ENCODE results near the gene TRAF2.

The TRAF2 gene

DNA sequence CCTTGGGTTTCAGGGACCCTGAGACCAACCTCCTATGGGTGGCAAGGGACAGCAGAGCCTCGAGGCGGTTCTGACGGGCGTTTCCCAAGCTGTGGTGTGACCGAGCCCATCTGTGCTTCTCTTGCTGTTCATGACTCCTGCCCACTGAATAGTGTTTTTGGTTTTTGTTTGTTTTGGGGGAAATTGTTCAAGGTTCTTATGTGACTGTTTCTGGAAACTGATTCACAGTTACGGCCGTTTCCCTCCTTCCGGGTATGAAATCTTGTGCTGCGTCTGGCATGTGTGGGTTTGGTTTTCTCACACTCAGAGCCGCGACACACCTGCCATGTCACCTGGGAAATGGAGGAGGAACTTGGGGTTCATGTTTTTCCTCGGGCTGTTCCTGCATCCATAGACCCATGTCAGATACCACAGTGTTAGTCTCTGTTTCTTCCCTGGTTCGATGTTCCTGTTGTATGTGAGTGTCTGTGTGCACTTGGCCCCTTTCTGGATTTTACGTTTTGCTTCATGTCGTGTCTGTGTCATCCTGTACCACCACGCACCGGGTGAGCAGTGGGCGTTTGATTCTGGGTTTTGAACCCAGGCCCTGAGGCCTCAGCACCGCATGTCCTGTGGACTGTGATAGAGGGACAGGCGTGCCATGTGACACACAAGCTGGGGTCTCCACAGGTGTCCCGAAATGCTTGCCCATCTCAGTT, 29.5 kb downstream of the TRAF2 start:
- no peak overlapping the region for H3K4me3 Mint-ChIP-seq
- no peak for DNase-seq
- H3K9me3 Mint-ChIP-seq, result no peaks in the 10 kb centered on the region
- H3K36me3 Mint-ChIP-seq, result peaks cover 46 to 54% of the 10 kb centered on the region in 2 donors
- no peak for ATAC-seq (replicated peaks)
- H3K27ac Mint-ChIP-seq, result peak overlapping the region; percentile 65
- no peaks in the 10 kb centered on the region for H3K27me3 Mint-ChIP-seq
- peaks cover 1 to 5% of the 10 kb centered on the region in 2 donors for H3K4me1 Mint-ChIP-seq

- Mint-ChIP-seq H3K4me1 (peaks cover 0 to 4% of the 10 kb centered on the region in 2 donors), H3K36me3 (peaks cover 45 to 53% of the 10 kb centered on the region in 2 donors), H3K4me3 (no peak overlapping the region), H3K27me3 (no peaks in the 10 kb centered on the region), H3K9me3 (no peaks in the 10 kb centered on the region), H3K27ac (peak overlapping the region; percentile 65)
- DNase-seq (no peak), ATAC-seq (replicated peaks) (no peak)
Observed at GRCh38 chr9:136916330-136917184, 30.2 kb downstream of the TRAF2 start.

GRCh38 chr9:136917902-136918301, 31.6 kb downstream of the TRAF2 start:
- no peaks in the 10 kb centered on the region for H3K9me3 Mint-ChIP-seq
- DNase-seq (no peak), ATAC-seq (replicated peaks) (no peak)
- peaks cover 55 to 65% of the 10 kb centered on the region in 2 donors for H3K36me3 Mint-ChIP-seq
- H3K27ac Mint-ChIP-seq, result no peak overlapping the region
- H3K27me3 Mint-ChIP-seq, result no peaks in the 10 kb centered on the region
- H3K4me1 Mint-ChIP-seq, result peaks cover 0 to 4% of the 10 kb centered on the region in 2 donors
- no peak overlapping the region for H3K4me3 Mint-ChIP-seq

GRCh38 chr9:136920069-136920468, 33.8 kb downstream of the TRAF2 start:
- H3K4me1 Mint-ChIP-seq, result peaks cover 0 to 4% of the 10 kb centered on the region in 2 donors
- DNase-seq (no peak), ATAC-seq (replicated peaks) (no peak)
- no peak overlapping the region for H3K4me3 Mint-ChIP-seq
- H3K27me3 Mint-ChIP-seq, result no peaks in the 10 kb centered on the region
- H3K36me3 Mint-ChIP-seq, result peaks cover 59 to 70% of the 10 kb centered on the region in 2 donors
- H3K27ac Mint-ChIP-seq, result no peak overlapping the region
- no peaks in the 10 kb centered on the region for H3K9me3 Mint-ChIP-seq

DNA sequence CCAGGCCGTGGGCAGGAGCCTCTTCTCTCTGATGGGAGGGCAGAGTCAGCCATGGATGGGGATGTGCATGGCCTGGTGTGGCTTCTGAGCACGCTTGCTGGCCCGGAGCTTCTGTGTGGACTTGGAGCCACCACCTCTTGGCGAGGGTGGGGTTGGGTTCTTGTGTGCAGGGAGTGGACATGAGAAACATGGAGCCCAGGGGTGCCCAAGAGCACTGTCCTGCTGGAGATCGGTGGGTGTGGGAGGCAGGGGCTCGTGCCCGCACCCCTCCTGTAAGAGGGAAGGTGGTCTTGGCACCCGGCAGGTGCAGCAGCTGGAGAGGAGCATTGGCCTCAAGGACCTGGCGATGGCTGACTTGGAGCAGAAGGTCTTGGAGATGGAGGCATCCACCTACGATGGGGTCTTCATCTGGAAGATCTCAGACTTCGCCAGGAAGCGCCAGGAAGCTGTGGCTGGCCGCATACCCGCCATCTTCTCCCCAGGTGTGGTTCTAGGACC, 34.5 kb downstream of the TRAF2 start:
- Mint-ChIP-seq H3K4me1 (peaks cover 0 to 4% of the 10 kb centered on the region in 2 donors), H3K27ac (peak overlapping the region; percentile 37), H3K9me3 (no peaks in the 10 kb centered on the region), H3K36me3 (peaks cover 53 to 67% of the 10 kb centered on the region in 2 donors), H3K4me3 (no peak overlapping the region), H3K27me3 (no peaks in the 10 kb centered on the region)
- DNase-seq, result no peak
- no peak for ATAC-seq (replicated peaks)

DNA sequence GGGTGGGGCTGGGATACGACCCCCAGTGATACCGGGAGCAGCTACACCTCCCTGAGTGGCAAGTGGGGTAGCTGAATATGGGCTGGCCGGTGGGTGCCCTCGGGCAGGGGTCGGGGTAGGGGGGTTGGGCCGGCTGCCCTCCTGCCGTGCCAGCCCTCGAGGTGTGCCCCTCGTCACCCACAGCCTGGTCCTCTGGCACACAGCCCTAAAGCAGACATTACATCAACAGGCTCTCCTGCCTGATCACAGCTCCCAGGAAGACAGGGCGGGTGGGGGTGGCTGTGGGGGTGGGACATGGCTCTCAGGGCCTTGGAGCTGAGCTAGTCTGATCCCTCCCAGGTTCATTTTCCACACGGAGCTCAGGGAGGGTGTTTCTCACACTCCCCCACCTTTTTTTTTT, 35.0 kb downstream of the TRAF2 start:
- peaks cover 51 to 63% of the 10 kb centered on the region in 2 donors for H3K36me3 Mint-ChIP-seq
- DNase-seq (no peak), ATAC-seq (replicated peaks) (no peak)
- peaks cover 0 to 4% of the 10 kb centered on the region in 2 donors for H3K4me1 Mint-ChIP-seq
- no peaks in the 10 kb centered on the region for H3K27me3 Mint-ChIP-seq
- no peak overlapping the region for H3K4me3 Mint-ChIP-seq
- H3K27ac Mint-ChIP-seq, result no peak overlapping the region
- H3K9me3 Mint-ChIP-seq, result no peaks in the 10 kb centered on the region

GRCh38 chr9:136921718-136922117, 35.4 kb downstream of the TRAF2 start:
- no peak for DNase-seq
- no peak for ATAC-seq (replicated peaks)
- H3K4me3 Mint-ChIP-seq, result no peak overlapping the region
- H3K36me3 Mint-ChIP-seq, result peaks cover 49 to 62% of the 10 kb centered on the region in 2 donors
- peak overlapping the region; percentile 65 for H3K27ac Mint-ChIP-seq
- H3K4me1 Mint-ChIP-seq, result peaks cover 0 to 4% of the 10 kb centered on the region in 2 donors
- H3K27me3 Mint-ChIP-seq, result no peaks in the 10 kb centered on the region
- no peaks in the 10 kb centered on the region for H3K9me3 Mint-ChIP-seq

- Mint-ChIP-seq H3K9me3 (no peaks in the 10 kb centered on the region), H3K4me3 (no peak overlapping the region), H3K4me1 (peaks cover 0 to 1% of the 10 kb centered on the region in 2 donors), H3K27ac (peak overlapping the region; percentile 81), H3K36me3 (peaks cover 42 to 59% of the 10 kb centered on the region in 2 donors), H3K27me3 (no peaks in the 10 kb centered on the region)
- no peak for ATAC-seq (replicated peaks)
- DNase-seq, result no peak
Observed at GRCh38 chr9:136922540-136922939, 36.2 kb downstream of the TRAF2 start.

DNA sequence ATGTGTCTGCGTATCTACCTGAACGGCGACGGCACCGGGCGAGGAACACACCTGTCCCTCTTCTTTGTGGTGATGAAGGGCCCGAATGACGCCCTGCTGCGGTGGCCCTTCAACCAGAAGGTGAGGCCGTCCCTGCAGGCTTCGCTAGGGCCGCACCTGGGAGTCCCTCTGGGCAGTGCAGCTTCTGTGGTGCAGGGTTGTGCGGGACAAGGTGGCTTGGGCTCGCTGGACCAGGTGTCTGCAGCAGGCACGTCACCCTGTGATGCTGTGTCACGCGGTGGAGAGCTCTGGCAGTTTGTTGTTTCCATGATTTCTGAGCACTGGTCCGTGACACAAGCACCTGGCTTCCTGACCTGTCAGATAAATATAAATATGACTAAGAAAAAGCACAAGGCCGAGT, 37.6 kb downstream of the TRAF2 start:
- no peak for ATAC-seq (replicated peaks)
- H3K27ac Mint-ChIP-seq, result peak overlapping the region; percentile 84
- peaks cover 45 to 65% of the 10 kb centered on the region in 2 donors for H3K36me3 Mint-ChIP-seq
- H3K4me1 Mint-ChIP-seq, result peaks cover 5% of the 10 kb centered on the region in 2 donors
- no peaks in the 10 kb centered on the region for H3K9me3 Mint-ChIP-seq
- H3K27me3 Mint-ChIP-seq, result no peaks in the 10 kb centered on the region
- H3K4me3 Mint-ChIP-seq, result no peak overlapping the region
- DNase-seq, result no peak

GRCh38 chr9:136925414-136926153, 39.3 kb downstream of the TRAF2 start:
- peaks cover 8 to 12% of the 10 kb centered on the region in 2 donors for H3K4me1 Mint-ChIP-seq
- no peaks in the 10 kb centered on the region for H3K9me3 Mint-ChIP-seq
- no peaks in the 10 kb centered on the region for H3K27me3 Mint-ChIP-seq
- no peak overlapping the region for H3K4me3 Mint-ChIP-seq
- DNase-seq (no peak), ATAC-seq (replicated peaks) (no peak)
- H3K27ac Mint-ChIP-seq, result peak overlapping the region; percentile 71
- H3K36me3 Mint-ChIP-seq, result peaks cover 38 to 61% of the 10 kb centered on the region in 2 donors

- peaks cover 8 to 15% of the 10 kb centered on the region in 2 donors for H3K4me1 Mint-ChIP-seq
- H3K27ac Mint-ChIP-seq, result peak overlapping the region; percentile 72
- ATAC-seq (replicated peaks), result peak in 1 of 2 donors; percentile 42
- H3K4me3 Mint-ChIP-seq, result no peak overlapping the region
- H3K9me3 Mint-ChIP-seq, result no peaks in the 10 kb centered on the region
- no peaks in the 10 kb centered on the region for H3K27me3 Mint-ChIP-seq
- peaks cover 38 to 63% of the 10 kb centered on the region in 2 donors for H3K36me3 Mint-ChIP-seq
- no peak for DNase-seq
Observed at GRCh38 chr9:136926154-136926704, 39.9 kb downstream of the TRAF2 start.

GRCh38 chr9:136926749-136927148, 40.4 kb downstream of the TRAF2 start:
- Mint-ChIP-seq H3K36me3 (peaks cover 39 to 67% of the 10 kb centered on the region in 2 donors), H3K4me1 (peaks cover 10 to 20% of the 10 kb centered on the region in 2 donors), H3K4me3 (peak overlapping the region in 1 of 2 donors; percentile 15), H3K9me3 (no peaks in the 10 kb centered on the region), H3K27ac (peak overlapping the region; percentile 75), H3K27me3 (no peaks in the 10 kb centered on the region)
- DNase-seq (no peak), ATAC-seq (replicated peaks) (no peak)

DNA sequence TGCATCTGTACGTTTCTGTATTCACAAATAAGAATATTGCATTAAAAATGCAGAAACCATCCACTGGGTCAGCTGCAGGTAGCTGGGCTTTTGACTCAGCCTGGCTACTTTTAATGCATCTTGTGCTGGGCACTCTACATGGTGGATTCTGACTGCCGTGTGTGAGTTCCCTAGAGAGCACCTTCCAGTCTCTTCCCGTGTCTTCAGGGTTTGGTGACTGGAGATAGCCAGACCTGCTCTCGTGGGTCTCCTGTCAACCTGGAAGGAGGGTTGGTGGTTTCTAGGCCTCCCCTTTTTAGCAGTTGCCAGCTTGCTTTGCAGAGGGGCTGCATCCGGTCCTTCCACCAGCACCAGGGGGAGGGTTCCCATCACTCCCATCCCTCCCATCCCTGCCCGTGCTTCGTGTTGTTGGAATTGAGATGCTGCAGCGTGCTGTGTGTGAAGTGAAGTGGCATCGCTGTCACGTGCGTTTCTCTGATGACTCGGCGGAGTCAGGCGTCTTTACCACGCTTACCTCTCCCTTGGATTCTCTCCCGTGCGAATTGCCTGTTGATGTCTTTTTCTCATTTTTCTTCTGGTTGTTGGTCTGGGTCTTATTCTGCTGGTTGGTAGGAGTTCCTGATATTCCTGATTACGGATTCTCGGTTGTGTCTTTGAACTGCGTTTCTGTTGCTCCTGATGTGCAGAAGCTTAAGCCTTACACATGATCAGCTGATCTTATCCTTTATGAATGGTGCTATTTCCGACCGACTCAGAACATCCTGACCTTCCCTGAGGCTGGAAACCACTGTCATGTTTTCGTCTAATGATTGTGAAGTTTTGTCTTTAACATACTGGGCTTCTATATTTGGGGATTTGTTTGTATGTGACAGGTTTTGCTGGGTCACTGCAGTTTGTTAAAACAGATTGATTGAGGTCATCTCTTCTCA, 41.3 kb downstream of the TRAF2 start:
- Mint-ChIP-seq H3K4me3 (no peak overlapping the region), H3K27me3 (no peaks in the 10 kb centered on the region), H3K36me3 (peaks cover 35 to 64% of the 10 kb centered on the region in 2 donors), H3K27ac (peak overlapping the region; percentile 86), H3K9me3 (no peaks in the 10 kb centered on the region), H3K4me1 (peaks cover 15 to 27% of the 10 kb centered on the region in 2 donors)
- no peak for DNase-seq
- ATAC-seq (replicated peaks), result no peak

Measured in stimulated activated naive B cell treated with anti-CD40 and anti-IgM and Interleukin-4, amounts not matched to agents 10 μg/mL and 1 μg/mL and 100 μg/mL, for 72 hours (primary cell).